Mesothelial cell of epicardium (in vitro differentiated cells): ENCODE results near the gene SPON2. TPM values are rescaled to one million over a fixed set of nuclear protein-coding genes. Genes with fewer than 3 reads are reported as not detected.

Experiments used
- DNase-seq, 2 experiments: peaks; one replicate each; pipeline ENCODE4 v3.0.0; 2021; ENCODE audit warnings: low spot score in 2 of 2; ENCODE audit not compliant: unreplicated experiment in 2 of 2
- H3K27ac Mint-ChIP-seq: 2 replicates; pipeline ENCODE4 v1.8.0; 2021; ENCODE audit warnings: mixed read lengths
- H3K27me3 Mint-ChIP-seq: 2 replicates; pipeline ENCODE4 v1.8.0; 2021; ENCODE audit warnings: low read depth, mixed read lengths
- H3K36me3 Mint-ChIP-seq: 2 replicates; pipeline ENCODE4 v1.8.0; 2021; ENCODE audit warnings: mixed read lengths
- H3K4me1 Mint-ChIP-seq: 2 replicates; pipeline ENCODE4 v1.8.0; 2021; ENCODE audit warnings: mixed read lengths
- H3K4me3 Mint-ChIP-seq: 2 replicates; pipeline ENCODE4 v1.8.0; 2021; ENCODE audit warnings: mild to moderate bottlenecking, moderate library complexity, mixed read lengths
- H3K9me3 Mint-ChIP-seq: 2 replicates; pipeline ENCODE4 v1.8.0; 2021; ENCODE audit warnings: mixed read lengths
- CTCF ChIP-seq: fragments of 200-600 bp; sonication (generic); IDR thresholded peaks from one replicate; pipeline ENCODE4 v1.5.0; 2021; ENCODE audit warnings: antibody characterized with exemption; ENCODE audit not compliant: unreplicated experiment
- total RNA-seq: library from RNA; stranded (reverse); gene quantifications from 3 replicates; pipeline ENCODE4 v1.2.1, GENCODE V29; 2021

The SPON2 gene
- total RNA-seq, 1 donor from 2014 or later = 56.4 TPM

GRCh38 chr4:1174941-1175634 lies 2.7 kb upstream of the SPON2 start:
- Mint-ChIP-seq H3K27me3 (peaks cover 58% of the 10 kb centered on the region), H3K27ac (no peak overlapping the region), H3K9me3 (peaks cover 5% of the 10 kb centered on the region), H3K4me1 (peaks cover 6% of the 10 kb centered on the region), H3K4me3 (no peak overlapping the region), H3K36me3 (peaks cover 3% of the 10 kb centered on the region)
- TF ChIP-seq CTCF = no peak
- no peak for DNase-seq

- peak overlapping the region; percentile 5 for H3K4me3 Mint-ChIP-seq
- H3K36me3 Mint-ChIP-seq = peaks cover 1% of the 10 kb centered on the region
- DNase-seq = no peak
- H3K9me3 Mint-ChIP-seq = no peaks in the 10 kb centered on the region
- TF ChIP-seq CTCF = no peak
- no peak overlapping the region for H3K27ac Mint-ChIP-seq
- H3K4me1 Mint-ChIP-seq = peaks cover 6% of the 10 kb centered on the region
- H3K27me3 Mint-ChIP-seq = peaks cover 73% of the 10 kb centered on the region
These were observed 781 bp upstream of the SPON2 start for GRCh38 chr4:1172971-1173757.

- Mint-ChIP-seq H3K4me3 (peak overlapping the region; percentile 58), H3K27me3 (peaks cover 85% of the 10 kb centered on the region), H3K36me3 (peaks cover 1% of the 10 kb centered on the region), H3K27ac (no peak overlapping the region), H3K9me3 (no peaks in the 10 kb centered on the region), H3K4me1 (peaks cover 11% of the 10 kb centered on the region)
- no peak for TF ChIP-seq CTCF
- DNase-seq = no peak
These were observed 814 bp downstream of the SPON2 start for GRCh38 chr4:1171311-1172227.

GRCh38 chr4:1170976-1171310 lies 1.4 kb downstream of the SPON2 start:
- Mint-ChIP-seq H3K4me1 (peaks cover 11% of the 10 kb centered on the region), H3K27ac (no peak overlapping the region), H3K27me3 (peaks cover 85% of the 10 kb centered on the region), H3K36me3 (peaks cover 1% of the 10 kb centered on the region), H3K9me3 (no peaks in the 10 kb centered on the region), H3K4me3 (no peak overlapping the region)
- TF ChIP-seq CTCF = no peak
- no peak for DNase-seq

GRCh38 chr4:1170156-1170975 lies 2.0 kb downstream of the SPON2 start:
- no peaks in the 10 kb centered on the region for H3K9me3 Mint-ChIP-seq
- no peak for DNase-seq
- peaks cover 1% of the 10 kb centered on the region for H3K36me3 Mint-ChIP-seq
- H3K4me3 Mint-ChIP-seq = peak overlapping the region; percentile 33
- H3K27me3 Mint-ChIP-seq = peaks cover 85% of the 10 kb centered on the region
- no peak overlapping the region for H3K27ac Mint-ChIP-seq
- no peak for TF ChIP-seq CTCF
- peaks cover 11% of the 10 kb centered on the region for H3K4me1 Mint-ChIP-seq
